Stomach (tissue), 4 donors: Measurements from ENCODE around the gene CSNK2A3.
"Not testable (repeated sequence)": the region's sequence is repeated elsewhere in the genome, so short reads cannot be mapped to it uniquely, and the experiment has no call there.

Experiments used
- EP300 ChIP-seq: sonication (generic); formaldehyde crosslinking; IDR thresholded peaks from one replicate; pipeline ENCODE4 v1.6.1; 2017; ENCODE audit warnings: antibody characterized with exemption
- POLR2A ChIP-seq, 4 donors: fragments of 450-650 bp; IDR thresholded peaks; one replicate each; pipeline ENCODE4 v1.6.1; 2016; ENCODE audit warnings: antibody characterized with exemption in 4 of 4, control low read depth in 2 of 4, mild to moderate bottlenecking in 1 of 4, moderate library complexity in 1 of 4
- POLR2AphosphoS5 ChIP-seq, 3 donors: sonication (generic); formaldehyde crosslinking; IDR thresholded peaks; one replicate each; pipeline ENCODE4 v1.6.1; 2016; ENCODE audit warnings: antibody characterized with exemption in 3 of 3
- TF ChIP-seq, protein P1 (sequence below), 7 experiments: fragments of 450-650 bp in 4 of 7; fragments of 200-600 bp in 3 of 7; sonication (generic) in 3 of 7; IDR thresholded peaks; one replicate each; pipeline ENCODE4 v1.5.1; 2016 to 2019; ENCODE audit warnings: antibody characterized with exemption in 7 of 7, control low read depth in 2 of 7, mild to moderate bottlenecking in 1 of 7

DNA sequence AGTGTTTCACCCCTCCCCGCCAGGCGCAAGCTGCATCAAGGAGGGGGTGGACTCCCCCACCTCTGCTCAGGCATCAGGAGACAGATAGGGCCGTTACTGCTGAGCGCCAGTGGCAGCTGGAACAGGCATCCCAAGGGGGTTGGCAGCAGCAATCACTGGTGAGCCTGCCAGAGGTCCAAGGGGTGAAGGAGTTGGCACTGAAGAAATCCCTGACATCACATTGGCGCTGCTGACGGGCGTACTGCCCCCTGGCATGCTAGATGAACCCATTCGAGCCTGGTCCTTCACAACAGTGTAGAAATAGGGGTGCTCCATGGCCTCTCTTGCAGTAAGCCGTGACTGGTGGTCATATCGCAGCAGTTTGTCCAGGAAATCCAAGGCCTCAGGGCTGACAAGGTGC is 1.2 kb downstream of the CSNK2A3 start:
- TF ChIP-seq, protein P1, sequence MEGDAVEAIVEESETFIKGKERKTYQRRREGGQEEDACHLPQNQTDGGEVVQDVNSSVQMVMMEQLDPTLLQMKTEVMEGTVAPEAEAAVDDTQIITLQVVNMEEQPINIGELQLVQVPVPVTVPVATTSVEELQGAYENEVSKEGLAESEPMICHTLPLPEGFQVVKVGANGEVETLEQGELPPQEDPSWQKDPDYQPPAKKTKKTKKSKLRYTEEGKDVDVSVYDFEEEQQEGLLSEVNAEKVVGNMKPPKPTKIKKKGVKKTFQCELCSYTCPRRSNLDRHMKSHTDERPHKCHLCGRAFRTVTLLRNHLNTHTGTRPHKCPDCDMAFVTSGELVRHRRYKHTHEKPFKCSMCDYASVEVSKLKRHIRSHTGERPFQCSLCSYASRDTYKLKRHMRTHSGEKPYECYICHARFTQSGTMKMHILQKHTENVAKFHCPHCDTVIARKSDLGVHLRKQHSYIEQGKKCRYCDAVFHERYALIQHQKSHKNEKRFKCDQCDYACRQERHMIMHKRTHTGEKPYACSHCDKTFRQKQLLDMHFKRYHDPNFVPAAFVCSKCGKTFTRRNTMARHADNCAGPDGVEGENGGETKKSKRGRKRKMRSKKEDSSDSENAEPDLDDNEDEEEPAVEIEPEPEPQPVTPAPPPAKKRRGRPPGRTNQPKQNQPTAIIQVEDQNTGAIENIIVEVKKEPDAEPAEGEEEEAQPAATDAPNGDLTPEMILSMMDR (IDR thresholded peaks at IDR 0.05): not testable (repeated sequence)
- TF ChIP-seq POLR2AphosphoS5 (IDR thresholded peaks at IDR 0.05); EP300; POLR2A (IDR thresholded peaks at IDR 0.05): not testable (repeated sequence)
